BJ (cell line): ENCODE measurements around the gene CNRIP1. TPM values are rescaled to one million over a fixed set of nuclear protein-coding genes. Genes with fewer than 3 reads are reported as not detected.
"Not testable (repeated sequence)": the region's sequence is repeated elsewhere in the genome, so short reads cannot be mapped to it uniquely, and the experiment has no call there.

Experiments used
- CTCF ChIA-PET: fragments of 350-600 bp; formaldehyde crosslinking; extraction: SDS; loops from one replicate; lab custom pipeline; 2021; ENCODE audit warnings: antibody characterized with exemption, inconsistent platforms; lab: Yijun Ruan, JAX
- POLR2A ChIA-PET: fragments of 300-600 bp; sonication (Branson Sonifier 250); formaldehyde crosslinking; extraction: SDS; loops from one replicate; lab custom pipeline; 2021; ENCODE audit warnings: antibody characterized with exemption; lab: Charles Lee
- DNase-seq: peaks from one replicate; pipeline ENCODE4 v3.0.0-alpha.2; 2011; ENCODE audit warnings: low read depth
- H3K27me3 ChIP-seq: 2 replicates; pipeline ENCODE4 v1.6.0; 2011; ENCODE audit warnings: low read length; ENCODE audit not compliant: control insufficient read depth, insufficient read depth
- H3K36me3 ChIP-seq: 2 replicates; pipeline ENCODE4 v1.5.1; 2011; ENCODE audit warnings: low read length; ENCODE audit not compliant: control insufficient read depth, insufficient read depth
- H3K4me3 ChIP-seq: 2 replicates; pipeline ENCODE4 v1.5.1; 2011; ENCODE audit warnings: low read depth, mild to moderate bottlenecking, control low read depth, low read length
- polyA plus RNA-seq: library from polyadenylated mRNA; depleted of rRNA; stranded (reverse); fragments of >200 nt; gene quantifications from 2 replicates; pipeline ENCODE4 v1.2.3, GENCODE V29; 2011
- TF ChIP-seq, protein P1 (sequence below): IDR thresholded peaks from 2 replicates; pipeline ENCODE4 v1.5.1; 2011; ENCODE audit warnings: low read depth, mild to moderate bottlenecking, control low read depth, inconsistent platforms, low read length, moderate library complexity; ENCODE audit not compliant: insufficient read depth

CNRIP1 gene
- polyA plus RNA-seq, 1 experiment, result 63.4 TPM

DNA sequence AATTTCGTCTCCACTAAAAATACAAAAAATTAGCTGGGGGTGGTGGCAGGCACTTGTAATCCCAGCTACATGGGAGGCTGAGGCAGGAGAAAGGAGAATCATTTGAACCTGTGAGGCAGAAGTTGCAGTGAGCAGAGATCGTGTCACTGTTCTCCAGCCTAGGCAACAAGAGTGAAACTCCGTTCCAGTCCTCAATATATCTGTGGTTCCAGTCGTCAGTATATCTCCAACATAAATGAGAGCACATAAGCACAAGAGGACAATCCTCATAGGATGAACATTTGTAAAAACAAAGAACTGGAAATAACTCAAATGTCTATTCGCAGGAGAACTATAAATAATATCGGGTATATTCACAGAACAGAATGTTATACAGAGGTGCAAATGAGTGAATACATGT, 32.2 kb upstream of the CNRIP1 start:
- Histone ChIP-seq H3K36me3 (no peaks in the 10 kb centered on the region), H3K27me3 (no peaks in the 10 kb centered on the region), H3K4me3 (no peak overlapping the region)
- ChIA-PET POLR2A (no interaction called here), CTCF (interaction anchor here (0.6 to 1.3 kb wide), 2 partner anchors 100 to 316 kb away, joined by 3 to 4 read pairs; partner anchors contain the start of gene PPP3R1)
- TF ChIP-seq, protein P1, sequence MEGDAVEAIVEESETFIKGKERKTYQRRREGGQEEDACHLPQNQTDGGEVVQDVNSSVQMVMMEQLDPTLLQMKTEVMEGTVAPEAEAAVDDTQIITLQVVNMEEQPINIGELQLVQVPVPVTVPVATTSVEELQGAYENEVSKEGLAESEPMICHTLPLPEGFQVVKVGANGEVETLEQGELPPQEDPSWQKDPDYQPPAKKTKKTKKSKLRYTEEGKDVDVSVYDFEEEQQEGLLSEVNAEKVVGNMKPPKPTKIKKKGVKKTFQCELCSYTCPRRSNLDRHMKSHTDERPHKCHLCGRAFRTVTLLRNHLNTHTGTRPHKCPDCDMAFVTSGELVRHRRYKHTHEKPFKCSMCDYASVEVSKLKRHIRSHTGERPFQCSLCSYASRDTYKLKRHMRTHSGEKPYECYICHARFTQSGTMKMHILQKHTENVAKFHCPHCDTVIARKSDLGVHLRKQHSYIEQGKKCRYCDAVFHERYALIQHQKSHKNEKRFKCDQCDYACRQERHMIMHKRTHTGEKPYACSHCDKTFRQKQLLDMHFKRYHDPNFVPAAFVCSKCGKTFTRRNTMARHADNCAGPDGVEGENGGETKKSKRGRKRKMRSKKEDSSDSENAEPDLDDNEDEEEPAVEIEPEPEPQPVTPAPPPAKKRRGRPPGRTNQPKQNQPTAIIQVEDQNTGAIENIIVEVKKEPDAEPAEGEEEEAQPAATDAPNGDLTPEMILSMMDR, result no peak
- DNase-seq, result no peak

DNA sequence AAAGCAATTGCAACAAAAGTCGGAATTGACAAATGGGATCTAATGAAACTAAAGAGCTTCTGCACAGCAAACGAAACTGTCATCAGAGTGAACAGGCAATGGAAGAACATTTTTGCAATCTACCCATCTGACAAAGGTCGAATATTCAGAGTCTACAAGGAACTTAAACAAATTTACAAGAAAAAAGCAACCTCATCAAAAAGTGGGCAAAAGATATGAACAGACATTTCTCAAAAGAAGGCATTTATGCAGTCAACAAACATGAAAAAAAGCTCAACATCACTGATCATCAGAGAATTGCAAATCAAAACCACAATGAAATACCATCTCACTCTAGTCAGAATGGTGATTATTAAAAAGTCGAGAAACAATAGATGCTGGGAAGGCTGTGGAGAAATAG, 29.3 kb upstream of the CNRIP1 start:
- H3K36me3 ChIP-seq, POLR2A ChIA-PET, DNase-seq, H3K27me3 ChIP-seq, H3K4me3 ChIP-seq: not testable (repeated sequence)
- CTCF ChIA-PET, result interaction anchor here (1.3 kb wide), 1 partner anchor 14 kb away, joined by 3 read pairs; no protein-coding TSS in a partner anchor

DNA sequence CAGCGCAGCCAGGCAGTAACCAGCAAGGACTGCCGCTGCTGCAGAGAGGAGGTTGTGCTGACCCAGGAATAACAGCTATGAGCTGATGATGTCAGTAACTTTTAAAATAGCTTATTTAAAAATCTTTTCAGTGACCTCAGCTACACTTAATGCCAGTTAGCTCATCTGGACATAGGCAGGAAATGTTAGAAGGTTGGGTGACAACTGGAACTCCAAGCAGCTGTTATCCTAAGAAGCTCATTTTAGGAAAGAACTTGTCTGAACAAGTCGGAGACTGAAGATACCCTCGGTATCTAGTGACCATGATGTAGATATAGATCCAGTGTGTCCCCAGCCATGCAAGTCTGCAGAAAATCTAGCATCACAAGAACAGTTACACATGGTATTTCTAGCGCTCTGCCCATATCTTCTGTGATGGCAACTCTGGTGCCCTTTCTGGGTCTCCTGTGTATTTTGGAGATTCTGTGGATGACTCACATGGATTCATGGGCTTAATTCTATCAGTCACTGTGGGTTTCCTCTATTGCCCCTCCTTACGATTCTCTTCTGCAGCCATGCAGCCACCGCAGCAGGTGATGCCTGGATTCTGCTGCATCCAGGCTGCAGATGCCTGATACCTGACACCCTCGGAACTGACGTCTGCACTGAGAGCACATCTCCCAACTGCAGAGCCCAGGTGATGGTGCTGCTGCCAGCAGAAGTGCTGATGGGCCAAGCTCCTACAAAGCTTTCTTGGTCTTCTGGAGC, 25.6 kb upstream of the CNRIP1 start:
- ChIA-PET CTCF (interaction anchor here (1.3 kb wide), 1 partner anchor 20 kb away, joined by 3 read pairs; the partner anchor contains the start of gene PLEK), POLR2A (no interaction called here)
- TF ChIP-seq, protein P1, result no peak
- no peaks in the 10 kb centered on the region for H3K27me3 ChIP-seq
- no peaks in the 10 kb centered on the region for H3K36me3 ChIP-seq
- no peak overlapping the region for H3K4me3 ChIP-seq
- DNase-seq, result no peak

DNA sequence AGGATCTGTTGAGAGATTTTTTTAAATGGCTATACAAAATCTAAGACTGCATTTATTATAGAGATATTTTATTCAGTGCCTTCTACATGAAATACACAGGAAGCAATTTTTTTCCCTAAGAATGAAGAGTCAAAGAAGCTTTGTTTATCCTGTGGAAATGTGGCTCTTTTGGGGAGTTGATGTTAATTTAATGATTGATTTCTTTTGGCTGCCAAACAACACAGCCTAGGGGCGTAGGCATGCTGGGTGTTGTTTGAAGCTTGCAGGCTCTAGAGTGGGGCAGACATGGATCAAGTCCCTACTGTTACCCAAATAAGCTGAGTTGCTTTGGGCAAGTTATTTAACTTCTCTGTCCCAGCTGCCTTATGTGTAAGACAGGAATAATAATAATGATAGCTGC, 24.3 kb upstream of the CNRIP1 start:
- CTCF ChIA-PET, result interaction anchor here (1.1 to 1.3 kb wide), 2 partner anchors 13 to 22 kb away, joined by 3 to 4 read pairs; partner anchors contain the start of gene PLEK
- TF ChIP-seq, protein P1, result no peak
- POLR2A ChIA-PET, result no interaction called here
- DNase-seq, result no peak
- Histone ChIP-seq H3K27me3 (no peaks in the 10 kb centered on the region), H3K36me3 (no peaks in the 10 kb centered on the region), H3K4me3 (no peak overlapping the region)

DNA sequence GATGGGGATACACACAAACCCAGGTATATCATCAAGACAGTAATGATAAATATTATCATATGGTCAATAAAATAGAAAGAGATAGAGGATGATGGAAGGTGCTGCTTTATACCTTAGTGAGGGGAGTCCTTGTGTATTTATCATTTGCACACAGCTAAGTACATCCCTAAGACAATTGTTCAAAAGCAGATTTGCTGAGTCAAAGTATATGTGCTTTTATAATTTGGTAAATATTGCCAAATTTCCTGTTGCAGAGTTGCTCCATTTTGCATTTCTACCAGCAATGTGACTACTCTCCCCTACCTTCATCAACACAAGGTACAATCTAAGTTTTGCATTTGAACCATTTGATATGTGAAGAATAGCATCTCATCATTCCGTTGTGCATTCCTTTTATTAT, 22.7 kb upstream of the CNRIP1 start:
- DNase-seq, result no peak
- H3K27me3 ChIP-seq, result no peaks in the 10 kb centered on the region
- CTCF ChIA-PET, result no interaction called here
- POLR2A ChIA-PET, result no interaction called here
- no peaks in the 10 kb centered on the region for H3K36me3 ChIP-seq
- TF ChIP-seq, protein P1, result no peak
- no peak overlapping the region for H3K4me3 ChIP-seq

DNA sequence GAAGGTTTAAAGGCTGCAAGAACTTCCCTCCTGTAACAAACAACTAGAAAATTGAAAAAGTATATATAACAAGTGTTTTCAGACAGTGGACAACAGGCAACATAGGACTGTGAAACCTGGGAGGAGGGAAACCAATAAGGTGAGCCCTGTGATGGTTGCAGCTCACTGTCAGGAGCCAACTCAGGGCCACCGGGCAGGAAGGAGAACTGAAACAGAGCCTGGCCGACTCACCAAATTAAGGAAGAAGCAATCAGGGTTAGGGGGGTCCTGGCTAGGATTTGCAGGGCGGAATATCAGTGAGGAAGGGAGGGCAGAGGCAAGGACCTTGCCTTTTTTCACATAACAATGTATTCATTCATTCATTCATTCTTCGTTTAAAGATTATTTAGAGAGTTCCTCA, 21.8 kb upstream of the CNRIP1 start:
- TF ChIP-seq, protein P1, result no peak
- Histone ChIP-seq H3K36me3 (no peaks in the 10 kb centered on the region), H3K4me3 (no peak overlapping the region), H3K27me3 (no peaks in the 10 kb centered on the region)
- POLR2A ChIA-PET, result no interaction called here
- DNase-seq, result no peak
- CTCF ChIA-PET, result no interaction called here
